Liver (tissue), 9 donors: ENCODE data around the gene PLA2G3. TPM values are rescaled to one million over a fixed set of nuclear protein-coding genes. Genes with fewer than 3 reads are reported as not detected.

Experiments
- DNase-seq: peaks from one replicate; pipeline ENCODE4 v3.0.0-alpha.2; 2017; ENCODE audit warnings: low spot score
- H3K27ac ChIP-seq, 2 donors: one replicate each; pipeline ENCODE4 v1.7.0; 2013; ENCODE audit warnings: inconsistent platforms in 2 of 2, low read length in 2 of 2, control low read depth in 1 of 2, low read depth in 1 of 2, mild to moderate bottlenecking in 1 of 2
- H3K27me3 ChIP-seq, 4 donors: one replicate each; pipeline versions ENCODE4 v1.6.1 to v1.7.0; 2013; ENCODE audit warnings: low read length in 3 of 4, inconsistent platforms in 1 of 4, mild to moderate bottlenecking in 1 of 4, moderate library complexity in 1 of 4; ENCODE audit not compliant: control insufficient read depth in 4 of 4, insufficient read depth in 4 of 4
- H3K36me3 ChIP-seq, 4 donors: one replicate each; pipeline versions ENCODE4 v1.6.1 to v1.7.0; 2013; ENCODE audit warnings: low read length in 3 of 4, mild to moderate bottlenecking in 3 of 4, low read depth in 1 of 4, moderate library complexity in 1 of 4; ENCODE audit not compliant: control insufficient read depth in 4 of 4, insufficient read depth in 3 of 4
- H3K4me1 ChIP-seq, 4 donors: one replicate each; pipeline versions ENCODE4 v1.6.1 to v1.7.0; 2013; ENCODE audit warnings: low read length in 3 of 4, mild to moderate bottlenecking in 3 of 4, moderate library complexity in 1 of 4; ENCODE audit not compliant: control insufficient read depth in 4 of 4, insufficient read depth in 4 of 4
- H3K4me3 ChIP-seq, 3 donors: one replicate each; pipeline versions ENCODE4 v1.6.1 to v1.7.0; 2013; ENCODE audit warnings: low read length in 3 of 3, control low read depth in 1 of 3, low read depth in 1 of 3, mild to moderate bottlenecking in 1 of 3
- H3K9ac ChIP-seq, 2 donors: one replicate each; pipeline ENCODE4 v1.7.0; 2013; ENCODE audit warnings: low read length in 2 of 2, mild to moderate bottlenecking in 2 of 2, moderate library complexity in 2 of 2, control low read depth in 1 of 2, low read depth in 1 of 2
- H3K9me3 ChIP-seq, 4 donors: one replicate each; pipeline versions ENCODE4 v1.6.1 to v1.7.0; 2013; ENCODE audit warnings: low read length in 3 of 4; ENCODE audit not compliant: control insufficient read depth in 4 of 4
- ATF3 ChIP-seq: IDR thresholded peaks from 2 replicates; pipeline ENCODE4 v1.6.1; 2016; ENCODE audit warnings: antibody characterized with exemption
- CTCF ChIP-seq: fragments of 150-350 bp; IDR thresholded peaks from 2 replicates; pipeline ENCODE4 v1.5.1; 2017; ENCODE audit warnings: improper control_type of control experiment, low read depth, low read length; ENCODE audit not compliant: missing input control
- EGR1 ChIP-seq, 2 donors: IDR thresholded peaks; 2 replicates each; pipeline ENCODE4 v1.6.1; 2016 to 2018; ENCODE audit warnings: antibody characterized with exemption in 2 of 2, low read depth in 2 of 2
- FOXA1 ChIP-seq: IDR thresholded peaks from 2 replicates; pipeline ENCODE4 v1.6.1; 2016; ENCODE audit warnings: antibody characterized with exemption
- FOXA2 ChIP-seq: IDR thresholded peaks from 2 replicates; pipeline ENCODE4 v1.6.1; 2016; ENCODE audit warnings: antibody characterized with exemption
- HNF4A ChIP-seq, 2 donors: conservative IDR thresholded peaks; 2 replicates each; pipeline ENCODE4 v1.6.1; 2016; ENCODE audit warnings: antibody characterized with exemption in 2 of 2, mild to moderate bottlenecking in 2 of 2
- HNF4G ChIP-seq: IDR thresholded peaks from 2 replicates; pipeline ENCODE4 v1.6.1; 2016; ENCODE audit warnings: antibody characterized with exemption
- JUND ChIP-seq, 2 donors: IDR thresholded peaks; 2 replicates each; pipeline ENCODE4 v1.6.1; 2016; ENCODE audit warnings: antibody characterized with exemption in 2 of 2
- MAX ChIP-seq: IDR thresholded peaks from 2 replicates; pipeline ENCODE4 v1.6.1; 2016; ENCODE audit warnings: antibody characterized with exemption
- NR2F2 ChIP-seq: IDR thresholded peaks from 2 replicates; pipeline ENCODE4 v1.6.1; 2016; ENCODE audit warnings: antibody characterized with exemption
- RAD21 ChIP-seq, 2 donors: IDR thresholded peaks; 2 replicates each; pipeline ENCODE4 v1.6.1; 2016; ENCODE audit warnings: antibody characterized with exemption in 2 of 2, mild to moderate bottlenecking in 2 of 2
- REST ChIP-seq: IDR thresholded peaks from 2 replicates; pipeline ENCODE4 v1.6.1; 2016; ENCODE audit warnings: antibody characterized with exemption, mild to moderate bottlenecking
- RXRA ChIP-seq, 2 donors: IDR thresholded peaks; 2 replicates each; pipeline ENCODE4 v1.6.1; 2017 to 2018; ENCODE audit warnings: antibody characterized with exemption in 2 of 2, mild to moderate bottlenecking in 1 of 2
- SP1 ChIP-seq: IDR thresholded peaks from 2 replicates; pipeline ENCODE4 v1.6.1; 2018; ENCODE audit warnings: antibody characterized with exemption, mild to moderate bottlenecking
- TAF1 ChIP-seq: conservative IDR thresholded peaks from 2 replicates; pipeline ENCODE4 v1.6.1; 2016; ENCODE audit warnings: antibody characterized with exemption, mild to moderate bottlenecking
- YY1 ChIP-seq: IDR thresholded peaks from 2 replicates; pipeline ENCODE4 v1.6.1; 2016; ENCODE audit warnings: antibody characterized with exemption, mild to moderate bottlenecking
- WGBS: extraction: QIAGEN DNeasy Blood & Tissue Kit; methylation state at CpG from one replicate; pipeline ENCODE4 v1.1.7; 2013; 5-methylcytosine and 5-hydroxymethylcytosine counted together
- polyA plus RNA-seq, 2 donors: library from polyadenylated mRNA; stranded (reverse) in 1 of 2; unstranded in 1 of 2; fragments of 200-250 nt in 1 of 2; fragments of >200 nt in 1 of 2; fragmentation: Nextera tagmentation in 1 of 2; extraction: Ambion mirVana in 1 of 2; gene quantifications; one replicate each; pipeline versions ENCODE4 v1.2.1 to v1.2.3, GENCODE V29; 2013 to 2015
- total RNA-seq, 2 donors: library from RNA; depleted of rRNA; stranded (reverse); fragments of >200 nt; gene quantifications; one replicate each; pipeline ENCODE4 v1.2.3, GENCODE V29; 2014
- donor health status: healthy.
- donor health status: healthy.
- donor health status: healthy.
- donor health status: healthy.
- donor health status: healthy.

The PLA2G3 gene
- total and polyA plus RNA-seq, 4 donors = not detected

GRCh38 chr22:31143537-31143936 is 3.2 kb upstream of the PLA2G3 start:
- H3K4me1 ChIP-seq = no peaks in the 10 kb centered on the region
- 83% methylated on average over 3 of the region's 3 CpGs for WGBS
- no peaks in the 10 kb centered on the region for H3K36me3 ChIP-seq
- no peaks in the 10 kb centered on the region for H3K27me3 ChIP-seq
- H3K27ac ChIP-seq = no peak overlapping the region
- no peak for TF ChIP-seq NR2F2
- TF ChIP-seq FOXA2 = no peak
- TF ChIP-seq TAF1 = no peak
- TF ChIP-seq FOXA1 = no peak
- no peak for TF ChIP-seq YY1
- TF ChIP-seq JUND (IDR thresholded peaks at IDR 0.05) = no peak
- no peak for TF ChIP-seq CTCF
- no peak for TF ChIP-seq SP1
- peaks cover 0 to 7% (median 2%) of the 10 kb centered on the region in 4 donors for H3K9me3 ChIP-seq
- DNase-seq = no peak
- H3K4me3 ChIP-seq = no peak overlapping the region
- no peak overlapping the region for H3K9ac ChIP-seq

- Histone ChIP-seq H3K4me1 (no peaks in the 10 kb centered on the region), H3K4me3 (no peak overlapping the region), H3K36me3 (no peaks in the 10 kb centered on the region), H3K27ac (no peak overlapping the region), H3K27me3 (no peaks in the 10 kb centered on the region), H3K9me3 (peaks cover 0 to 7% (median 2%) of the 10 kb centered on the region in 4 donors), H3K9ac (no peak overlapping the region)
- 75% methylated on average over 3 of the region's 3 CpGs for WGBS
- no peak for TF ChIP-seq SP1
- TF ChIP-seq REST = no peak
- DNase-seq = no peak
Observed at GRCh38 chr22:31143038-31143437, 2.7 kb upstream of the PLA2G3 start.

- TF ChIP-seq REST (no peak), YY1 (no peak), TAF1 (no peak), RAD21 (IDR thresholded peaks at IDR 0.05) (no peak), RXRA (IDR thresholded peaks at IDR 0.05) (no peak), FOXA1 (no peak), NR2F2 (no peak), ATF3 (no peak), FOXA2 (no peak), CTCF (no peak), HNF4A (conservative IDR thresholded peaks at IDR 0.05) (no peak), JUND (IDR thresholded peaks at IDR 0.05) (no peak), SP1 (no peak), MAX (no peak), EGR1 (IDR thresholded peaks at IDR 0.05; ENCODE audit: low read depth in 2 of 2) (no peak), HNF4G (no peak)
- no peaks in the 10 kb centered on the region for H3K36me3 ChIP-seq
- no peaks in the 10 kb centered on the region for H3K27me3 ChIP-seq
- no peak overlapping the region for H3K4me3 ChIP-seq
- peaks cover 0 to 3% (median 2%) of the 10 kb centered on the region in 4 donors for H3K9me3 ChIP-seq
- H3K9ac ChIP-seq = no peak overlapping the region
- H3K4me1 ChIP-seq = no peaks in the 10 kb centered on the region
- WGBS = 92% methylated on average over 4 of the region's 4 CpGs
- H3K27ac ChIP-seq = no peak overlapping the region
- DNase-seq = no peak
Observed at GRCh38 chr22:31142285-31142684, 2.0 kb upstream of the PLA2G3 start.
